GM19023 (cell line): Measurements from ENCODE around the gene CNOT10.
"Not testable (repeated sequence)": the region's sequence is repeated elsewhere in the genome, so short reads cannot be mapped to it uniquely, and the experiment has no call there.

Source experiments
- ATAC-seq: cut with Tn5 transposase; IDR thresholded peaks from one replicate; pipeline ENCODE4 v1.9.1; 2021; ENCODE audit warnings: mild to moderate bottlenecking, moderate library complexity; ENCODE audit not compliant: unreplicated experiment

CNOT10 gene

DNA sequence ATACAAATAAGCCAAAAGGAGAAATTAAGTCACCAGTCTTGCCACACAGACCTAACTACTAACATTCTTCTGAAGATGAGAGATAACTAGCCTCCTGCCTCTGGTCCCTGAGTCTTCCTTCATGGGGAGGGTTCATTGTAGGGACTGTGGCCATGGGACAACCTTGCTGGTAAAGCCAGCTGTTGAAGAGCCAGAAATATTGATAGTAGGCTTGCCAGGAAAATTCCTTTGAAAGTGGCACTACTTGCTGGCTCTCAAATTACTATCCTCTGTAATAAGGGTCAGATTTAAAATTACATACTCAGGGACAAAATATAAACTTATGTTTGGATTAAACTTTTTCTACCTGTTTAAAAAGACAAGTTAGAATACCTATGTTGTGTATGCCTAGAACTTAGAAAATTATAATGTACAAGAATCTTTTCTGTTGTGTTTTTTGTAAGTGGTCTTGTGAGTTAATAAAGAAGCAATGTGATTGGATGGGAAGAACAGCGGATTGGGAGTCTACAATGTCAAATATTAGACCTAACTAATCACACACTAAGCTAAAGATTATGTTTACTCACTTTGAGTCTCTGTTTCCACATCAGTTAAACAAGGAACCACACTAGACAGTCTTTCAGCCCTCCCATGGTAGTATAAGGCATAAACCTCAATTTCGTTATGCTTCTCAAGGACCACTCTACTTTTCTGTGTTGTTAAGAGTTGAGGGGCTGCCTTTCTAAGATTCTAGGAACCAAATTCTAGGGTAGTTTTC lies 72.8 kb downstream of the CNOT10 start:
- no peak for ATAC-seq

DNA sequence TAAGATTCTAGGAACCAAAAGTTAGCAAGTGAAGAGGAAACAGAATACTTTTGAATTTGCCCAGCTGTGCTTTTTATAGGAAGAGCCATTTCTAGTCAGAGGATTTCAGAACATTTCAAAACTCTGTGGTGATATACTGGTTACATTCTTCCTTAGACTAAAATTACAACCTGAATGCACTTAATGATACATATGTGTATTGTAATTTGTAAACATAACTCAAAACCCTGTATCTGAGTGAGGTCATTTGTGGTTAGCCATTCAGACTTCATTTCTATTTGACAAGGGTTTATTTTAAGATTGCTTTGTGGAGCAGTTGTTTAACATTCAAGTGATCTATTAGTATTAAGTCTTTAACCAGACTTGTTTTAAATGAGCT lies 73.4 kb downstream of the CNOT10 start:
- ATAC-seq = no peak

DNA sequence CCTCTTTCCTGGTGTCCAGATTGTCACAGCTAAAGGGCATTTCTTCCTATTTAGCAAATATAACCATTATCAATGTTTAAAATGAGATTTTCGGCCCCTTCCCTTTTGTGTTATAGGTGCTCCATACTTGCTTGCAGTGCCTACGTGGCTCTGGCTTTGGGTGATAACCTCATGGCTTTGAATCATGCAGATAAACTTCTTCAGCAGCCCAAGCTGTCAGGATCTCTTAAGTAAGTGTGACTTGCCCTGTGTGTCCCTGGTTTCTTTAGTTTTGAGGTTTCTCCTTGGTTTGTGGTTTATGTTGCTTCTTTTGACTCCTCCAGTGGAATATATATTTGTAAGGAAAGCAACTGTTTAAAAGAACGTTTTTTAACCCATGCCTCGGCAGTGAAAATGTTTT lies 74.4 kb downstream of the CNOT10 start:
- ATAC-seq = no peak

DNA sequence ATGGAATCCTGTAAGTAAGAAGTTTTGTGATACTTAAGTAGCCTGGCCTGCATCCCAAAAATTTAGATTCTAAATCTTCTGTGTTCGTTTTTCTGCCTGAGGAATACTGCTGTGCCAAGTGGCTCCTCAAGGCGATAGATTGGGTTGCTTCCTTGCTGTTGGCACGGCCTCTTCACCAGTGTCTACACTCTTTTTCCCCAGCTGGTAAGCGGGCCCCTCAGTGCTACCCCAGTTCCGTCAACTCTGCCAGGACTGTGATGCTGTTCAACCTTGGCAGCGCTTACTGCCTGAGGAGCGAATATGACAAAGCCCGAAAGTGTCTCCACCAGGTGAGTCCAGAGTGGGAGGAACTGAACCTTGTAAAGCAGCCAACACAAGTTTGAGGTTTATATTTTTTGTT lies 79.5 kb downstream of the CNOT10 start:
- ATAC-seq = no peak

DNA sequence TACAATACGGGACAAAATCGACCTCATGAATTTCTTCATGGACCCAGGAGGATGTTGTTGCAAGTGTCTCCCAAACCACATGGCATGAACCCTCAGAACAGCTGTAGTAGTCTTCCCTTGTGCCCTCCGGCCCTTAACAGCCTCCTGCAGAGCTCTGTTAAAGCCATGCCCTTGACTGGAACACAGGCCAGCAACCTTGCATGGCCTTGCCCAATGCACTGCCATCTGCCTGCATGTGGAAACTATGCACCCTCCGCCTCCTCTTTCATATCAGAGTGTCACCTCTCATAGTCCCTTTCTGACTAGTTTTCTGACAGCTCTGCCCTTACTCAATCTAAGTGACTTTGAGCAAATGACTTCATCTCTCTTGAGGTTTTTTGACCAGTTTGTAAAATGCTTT lies 93.4 kb downstream of the CNOT10 start:
- ATAC-seq = no peak

DNA sequence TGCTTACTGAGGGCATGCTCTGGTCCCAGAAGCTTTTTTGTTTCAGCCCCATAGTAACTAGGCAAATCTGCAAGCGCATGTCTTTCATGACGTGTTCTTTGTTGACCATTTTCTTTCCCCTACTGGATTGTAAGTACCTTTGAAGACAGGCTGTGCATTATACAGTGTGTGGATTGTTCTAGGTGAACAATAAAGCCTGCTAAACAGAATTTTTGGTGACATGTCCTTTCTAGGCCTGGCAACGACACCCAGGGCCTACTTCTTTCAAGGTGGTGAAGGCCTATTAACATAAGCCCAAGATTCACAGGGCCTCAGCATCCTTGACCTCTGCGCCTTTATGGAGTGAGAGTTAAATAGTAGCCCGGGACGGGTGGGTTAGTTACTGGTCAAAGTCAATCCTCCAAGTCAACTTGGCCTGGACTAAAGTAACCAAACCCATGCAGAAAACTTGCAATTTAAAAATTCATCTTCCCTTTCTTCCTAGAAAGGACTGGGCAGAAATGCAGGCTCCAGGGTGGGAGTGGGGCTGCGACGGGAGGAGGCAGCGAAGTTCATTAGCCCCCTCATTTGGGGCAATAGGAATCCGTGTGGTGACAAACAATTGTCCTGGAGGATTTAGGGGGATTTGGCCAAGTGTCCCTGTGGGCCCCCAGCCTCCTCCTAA lies 95.2 kb downstream of the CNOT10 start:
- no peak for ATAC-seq

DNA sequence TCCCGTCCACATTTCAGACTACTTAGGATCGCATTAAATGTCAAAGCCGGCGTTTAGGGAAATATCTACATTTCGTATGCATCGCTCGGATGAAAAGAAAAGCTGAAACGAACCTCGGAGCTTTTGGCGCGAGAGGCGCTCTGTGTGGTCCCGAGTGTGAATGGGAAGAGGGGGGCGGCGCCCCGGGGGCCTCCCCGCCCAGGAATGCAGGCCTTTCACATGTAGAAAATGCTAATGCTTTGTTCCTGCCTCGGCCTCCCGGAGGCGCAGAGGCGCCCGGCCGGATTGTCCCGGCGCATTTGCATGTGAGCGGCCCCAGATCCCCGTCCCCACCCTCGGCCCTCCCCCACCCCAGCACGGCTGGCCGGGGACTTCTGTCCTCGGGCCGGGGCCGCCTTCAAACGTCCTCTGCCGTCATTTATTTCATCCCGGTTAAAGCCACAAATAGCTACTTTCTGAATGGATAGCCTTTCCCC lies 95.8 kb downstream of the CNOT10 start:
- peak; percentile 35 for ATAC-seq

DNA sequence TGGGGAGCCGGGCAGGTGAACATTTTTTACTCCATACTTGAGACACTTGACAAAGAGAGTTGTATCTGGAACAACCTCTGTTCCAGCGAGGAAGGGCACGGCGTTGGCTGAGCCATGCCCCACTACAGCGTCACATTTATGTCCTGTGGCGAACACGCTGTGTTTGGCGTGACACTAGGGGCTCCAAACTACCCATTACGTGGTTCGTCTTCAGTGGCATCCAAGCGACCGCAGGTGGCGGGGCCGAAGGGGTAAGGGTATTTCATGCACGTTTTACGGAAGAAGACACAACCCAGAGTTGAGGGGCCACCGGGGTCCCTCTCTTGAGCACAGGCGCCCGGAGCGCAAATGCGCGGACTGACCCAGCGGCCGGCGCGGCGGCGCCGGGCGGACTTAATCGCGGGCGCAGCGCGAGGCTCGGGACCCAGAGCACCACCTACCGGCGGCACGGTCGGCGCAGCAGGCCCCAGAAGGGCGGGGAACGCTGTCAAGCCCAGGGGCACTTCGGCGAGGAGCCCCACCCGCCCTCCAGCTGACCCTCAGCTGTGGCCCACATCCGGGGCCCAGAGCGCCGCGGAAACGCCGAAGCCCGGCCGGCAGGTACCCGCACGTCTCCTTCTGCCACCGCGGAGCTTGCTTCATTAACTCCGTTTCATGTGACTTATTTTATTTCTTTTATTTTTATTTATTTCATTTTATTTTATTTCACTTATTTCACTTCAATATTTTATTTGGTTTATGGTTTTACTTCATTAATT lies 96.4 kb downstream of the CNOT10 start:
- ATAC-seq = peak; percentile 94

DNA sequence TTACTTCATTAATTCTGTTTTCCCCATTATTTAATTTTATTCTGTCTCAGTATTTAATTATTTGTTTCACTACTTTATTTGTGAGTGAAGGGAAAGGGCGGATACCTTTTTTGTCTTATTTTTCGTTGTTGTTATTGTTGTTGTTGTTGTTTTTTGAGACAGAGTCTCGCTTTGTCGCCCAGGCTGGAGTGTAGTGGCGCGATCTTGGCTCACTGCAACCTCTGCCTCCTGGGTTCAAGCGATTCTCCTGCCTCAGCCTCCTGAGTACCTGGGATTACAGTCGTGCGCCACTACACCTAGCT lies 96.9 kb downstream of the CNOT10 start:
- ATAC-seq = not testable (repeated sequence)

DNA sequence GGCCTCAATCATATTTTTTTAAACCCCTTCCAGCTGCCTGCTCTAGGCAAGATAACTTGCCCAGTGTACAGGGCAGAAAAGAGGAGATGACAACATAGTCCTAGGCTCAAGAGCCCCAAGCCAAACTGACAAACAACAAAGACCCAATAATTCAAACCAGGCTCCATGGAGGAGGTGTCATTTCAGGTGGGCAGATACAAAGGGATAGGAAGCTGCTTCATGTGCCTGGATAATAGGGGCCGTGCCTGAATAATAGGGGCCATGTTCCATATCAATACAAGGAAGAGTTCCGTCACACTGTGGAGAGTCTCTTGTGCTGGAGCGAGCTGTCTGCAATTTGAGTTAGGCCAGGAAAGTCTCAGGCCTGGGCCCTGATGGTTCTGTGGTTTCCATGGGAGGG lies 97.4 kb downstream of the CNOT10 start:
- no peak for ATAC-seq

DNA sequence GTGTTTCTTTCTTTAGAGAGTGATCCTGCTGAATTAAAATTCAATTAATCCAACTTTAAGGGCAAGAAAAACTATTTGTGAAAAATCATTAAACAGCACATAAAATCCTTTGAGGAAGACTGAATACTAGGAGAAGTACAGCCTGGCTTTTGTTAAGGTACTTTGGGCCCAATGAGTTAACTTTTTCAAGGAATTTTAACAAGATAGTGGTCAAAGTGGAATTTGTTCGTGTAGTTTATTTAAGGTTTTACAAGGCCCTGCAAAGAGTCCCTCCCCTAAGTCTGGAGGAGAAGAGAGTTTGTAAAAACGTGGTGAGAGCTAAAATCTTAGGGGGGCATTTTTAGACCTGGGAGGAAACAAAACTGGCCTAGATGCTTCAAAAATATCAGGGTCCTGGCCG lies 106.8 kb downstream of the CNOT10 start:
- ATAC-seq = no peak

DNA sequence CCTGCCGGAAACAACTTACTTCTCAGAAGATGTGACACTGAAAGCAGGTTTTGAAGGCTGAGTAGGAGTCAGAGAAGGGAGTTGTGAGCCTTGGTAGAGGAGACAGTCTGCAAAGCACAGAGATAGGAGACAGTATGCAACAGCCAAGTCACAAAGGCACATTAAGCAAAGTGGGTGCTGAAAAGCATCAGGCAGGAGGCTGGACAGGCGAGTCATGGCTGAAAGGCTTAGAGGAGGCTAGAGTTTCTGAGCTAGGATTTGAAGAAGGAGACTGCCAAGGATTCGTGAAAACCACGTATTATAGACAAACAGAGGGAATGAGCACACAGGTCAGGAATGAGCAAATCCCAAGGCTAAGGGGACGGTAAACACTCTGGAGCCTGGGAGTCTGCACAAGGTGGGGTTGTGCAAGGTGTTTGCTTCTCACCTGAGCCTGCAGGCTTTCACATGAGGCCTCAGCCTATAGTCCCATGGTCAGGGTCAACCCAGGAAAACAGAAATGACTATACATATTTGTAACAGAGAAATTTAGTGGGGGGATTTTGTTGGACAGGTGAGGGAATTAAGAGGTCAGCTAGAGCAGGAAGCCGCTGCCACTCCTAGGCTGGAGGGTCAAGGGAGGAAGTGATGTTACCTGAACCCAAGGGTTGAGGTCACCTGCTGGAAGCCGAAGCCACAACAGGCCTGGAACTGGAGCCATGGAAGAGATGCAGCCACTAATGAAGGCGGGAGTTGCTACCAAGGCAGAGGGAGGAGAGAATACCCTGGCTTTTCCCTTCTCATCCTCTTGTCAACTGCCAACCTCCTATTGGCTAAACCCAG lies 109.7 kb downstream of the CNOT10 start:
- no peak for ATAC-seq

DNA sequence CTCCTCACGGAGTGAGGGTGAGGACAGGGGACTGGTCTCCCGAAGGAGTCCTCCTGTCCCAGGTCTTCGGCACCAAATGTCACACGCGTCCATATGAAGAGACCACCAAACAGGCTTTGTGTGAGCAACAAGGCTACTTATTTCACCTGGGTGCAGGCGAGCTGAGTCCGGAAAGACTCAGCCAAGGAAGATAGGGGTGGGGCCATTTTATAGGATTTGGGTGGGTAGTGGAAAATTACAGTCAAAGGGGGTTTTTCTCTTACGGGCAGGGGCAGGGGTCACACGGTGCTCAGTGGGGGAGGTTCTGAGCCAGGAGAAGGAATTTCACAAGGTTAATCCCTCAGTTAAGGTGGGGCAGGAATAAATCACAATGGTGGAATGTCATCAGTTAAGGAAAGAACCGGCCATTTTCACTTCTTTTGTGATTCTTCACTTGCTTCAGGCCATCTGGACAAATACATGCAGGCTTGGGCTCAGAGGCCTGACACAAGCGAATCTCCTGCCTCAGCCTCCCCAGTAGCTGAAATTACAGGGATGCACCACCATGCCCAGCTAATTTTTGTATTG lies 111.5 kb downstream of the CNOT10 start:
- not testable (repeated sequence) for ATAC-seq

DNA sequence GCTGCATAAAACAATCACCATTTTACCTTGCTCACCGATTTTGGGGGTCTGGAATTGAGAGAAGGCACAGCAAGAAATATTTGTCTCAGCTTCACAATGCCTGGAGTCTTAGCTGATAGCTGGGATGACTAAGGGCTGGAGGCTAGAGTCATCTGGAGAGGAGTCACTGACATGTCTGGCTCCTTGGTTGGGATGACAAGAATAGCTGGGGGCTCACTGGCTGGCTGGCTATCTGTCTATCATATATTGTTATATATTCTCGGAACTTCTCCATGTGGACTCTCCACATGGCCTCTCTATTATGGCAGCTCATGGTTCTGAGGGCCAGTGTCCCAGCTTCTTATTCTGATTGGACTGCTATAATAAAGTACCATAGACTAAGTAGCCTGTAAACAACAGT lies 112.8 kb downstream of the CNOT10 start:
- ATAC-seq = no peak

DNA sequence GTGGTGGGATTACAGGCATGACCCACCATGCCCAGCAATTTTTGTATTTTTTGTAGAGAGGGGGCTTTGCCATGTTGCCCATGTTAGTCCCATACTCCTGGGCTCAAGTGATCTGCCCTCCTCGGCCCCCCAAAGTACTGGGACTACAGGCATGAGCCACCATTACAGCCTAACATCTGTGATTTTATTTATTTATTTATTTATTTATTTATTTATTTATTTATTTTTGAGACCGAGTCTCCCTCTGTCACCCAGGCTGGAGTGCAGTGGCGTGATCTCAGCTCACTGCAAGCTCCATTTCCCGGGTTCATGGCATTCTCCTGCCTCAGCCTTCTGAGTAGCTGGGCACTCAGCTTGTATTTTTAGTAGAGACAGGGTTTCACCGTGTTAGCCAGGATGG lies 116.5 kb downstream of the CNOT10 start:
- not testable (repeated sequence) for ATAC-seq

DNA sequence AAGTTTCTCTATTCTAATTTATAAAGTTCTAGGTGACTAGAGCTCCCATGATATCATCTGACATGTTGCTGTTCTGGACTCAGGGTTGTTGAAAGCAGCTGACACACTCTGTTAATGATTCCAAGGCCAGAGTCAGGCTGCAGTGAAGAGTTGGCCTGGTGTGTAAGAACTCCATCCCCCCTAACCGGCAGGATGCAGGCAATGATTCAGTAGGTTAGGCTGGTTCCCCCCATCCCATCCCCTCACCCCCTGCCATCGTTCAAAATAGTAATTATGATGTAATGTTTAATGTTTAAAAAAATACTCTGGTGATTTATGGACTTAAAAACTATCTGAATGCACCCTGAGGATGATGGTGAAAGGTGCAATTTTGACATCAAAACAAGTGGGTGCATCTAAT lies 128.2 kb downstream of the CNOT10 start:
- ATAC-seq = no peak

DNA sequence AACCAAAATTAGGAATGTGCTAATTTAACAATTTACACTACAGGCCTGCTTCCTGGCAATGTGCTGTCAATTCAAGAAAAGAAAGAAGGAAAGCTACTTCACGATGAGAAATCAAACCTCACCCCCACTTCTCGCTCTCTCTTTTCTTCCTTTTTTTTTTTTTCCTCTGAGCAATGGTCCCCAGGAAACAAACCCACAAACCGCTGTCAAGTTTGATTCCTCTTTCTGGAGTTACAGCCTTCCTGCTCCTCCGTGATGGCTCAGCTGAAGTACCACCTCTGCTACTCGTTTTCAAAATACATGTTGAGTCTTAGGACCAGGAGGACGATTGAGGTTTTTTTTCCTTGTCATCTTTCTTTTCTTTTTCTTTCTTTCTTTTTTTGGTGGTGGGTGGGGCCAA lies 129.4 kb downstream of the CNOT10 start:
- ATAC-seq = no peak

DNA sequence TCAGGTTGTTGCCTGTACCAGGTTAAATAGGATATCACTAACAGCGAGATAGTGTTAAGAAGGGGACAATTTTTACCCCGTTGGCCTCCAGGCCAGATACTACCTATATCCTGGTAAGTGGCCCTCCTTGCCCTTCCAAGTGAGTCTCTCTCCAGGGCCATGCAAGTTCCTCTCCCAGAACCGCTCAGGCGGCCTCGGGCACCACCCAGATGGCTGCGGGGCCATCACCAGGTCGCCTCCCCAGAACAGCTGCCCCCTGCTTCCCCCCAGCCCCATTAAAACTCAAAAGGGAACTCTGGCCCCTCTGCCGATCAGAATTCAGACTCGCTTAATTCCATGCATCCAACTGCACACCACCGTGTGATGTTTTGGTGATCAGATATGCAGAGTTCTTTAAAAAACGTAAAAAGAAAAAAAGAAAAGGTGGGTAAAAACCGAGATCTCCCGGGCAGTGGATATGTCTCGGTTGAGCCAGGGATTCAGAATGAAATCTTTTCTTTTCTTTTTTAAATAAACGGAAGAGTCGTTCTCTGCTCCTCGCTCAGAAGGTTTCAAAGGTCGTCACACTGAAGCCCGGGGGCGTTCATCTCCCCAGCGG lies 131.0 kb downstream of the CNOT10 start:
- no peak for ATAC-seq

DNA sequence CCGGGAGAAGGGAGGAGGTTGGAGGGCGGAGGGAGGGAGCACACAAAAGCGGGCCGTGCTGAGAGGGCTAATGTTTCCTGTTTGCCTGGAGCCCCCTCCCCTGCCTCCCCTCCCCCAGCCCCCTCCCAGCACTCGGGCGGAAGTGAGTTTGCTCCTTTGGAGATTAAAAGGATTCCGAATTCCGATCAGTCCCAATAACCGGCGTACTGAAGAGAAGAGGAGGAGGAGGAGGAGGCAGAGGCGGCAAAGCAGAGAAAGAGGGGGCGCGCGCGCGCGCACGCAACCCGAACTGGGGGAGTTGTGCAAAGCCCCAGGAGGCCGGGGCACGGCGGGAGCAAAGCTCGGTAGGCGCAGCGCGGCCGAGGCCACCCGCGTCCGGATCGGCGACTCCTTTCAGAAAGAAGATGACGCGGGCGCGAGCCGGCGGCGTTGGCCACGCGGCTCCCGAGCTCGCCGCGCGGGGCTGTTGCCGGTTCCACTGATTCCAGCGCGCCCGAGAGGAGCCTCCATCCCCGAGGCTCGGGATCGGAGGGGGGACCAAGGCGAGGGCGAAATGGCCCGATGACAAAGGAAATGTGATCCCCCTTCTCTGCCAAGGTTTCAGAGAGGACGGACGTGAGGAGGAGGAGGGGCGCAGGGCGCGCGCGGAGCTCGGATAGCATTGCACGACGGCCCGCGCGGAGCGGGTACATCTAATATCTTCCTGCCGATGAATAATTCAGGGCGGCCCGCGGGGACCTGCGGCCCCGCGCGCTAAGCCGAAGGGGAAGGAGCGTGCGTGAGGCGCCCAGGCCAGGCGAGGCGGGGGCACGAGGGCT lies 131.7 kb downstream of the CNOT10 start:
- no peak for ATAC-seq

DNA sequence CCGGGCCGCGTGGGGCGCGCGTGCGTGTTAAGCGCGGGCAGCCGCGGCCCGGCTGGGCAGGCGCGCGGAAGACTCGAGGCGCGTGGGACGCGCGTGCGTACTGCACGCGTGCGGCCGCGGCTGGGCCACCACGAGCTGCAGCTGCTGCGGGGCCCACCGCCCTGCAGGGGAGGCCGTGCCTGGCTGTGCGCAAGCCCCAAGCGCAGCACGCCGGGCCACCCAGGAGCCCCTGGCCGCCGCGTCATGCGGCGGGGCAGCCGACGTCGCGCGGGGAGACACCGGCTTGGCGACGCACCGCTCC lies 132.2 kb downstream of the CNOT10 start:
- no peak for ATAC-seq
